Measurements from ENCODE around the gene B2M. TPM values are rescaled to one million over a fixed set of nuclear protein-coding genes. Genes with fewer than 3 reads are reported as not detected.
A peak's percentile ranks its signal among the peaks of the same experiment; 100 is the strongest.
"Not testable (repeated sequence)": the region's sequence is repeated elsewhere in the genome, so short reads cannot be mapped to it uniquely, and the experiment has no call there.

The B2M gene
- total RNA-seq, 2 donors from 2014 or later = 4,423 to 4,762 TPM

DNA sequence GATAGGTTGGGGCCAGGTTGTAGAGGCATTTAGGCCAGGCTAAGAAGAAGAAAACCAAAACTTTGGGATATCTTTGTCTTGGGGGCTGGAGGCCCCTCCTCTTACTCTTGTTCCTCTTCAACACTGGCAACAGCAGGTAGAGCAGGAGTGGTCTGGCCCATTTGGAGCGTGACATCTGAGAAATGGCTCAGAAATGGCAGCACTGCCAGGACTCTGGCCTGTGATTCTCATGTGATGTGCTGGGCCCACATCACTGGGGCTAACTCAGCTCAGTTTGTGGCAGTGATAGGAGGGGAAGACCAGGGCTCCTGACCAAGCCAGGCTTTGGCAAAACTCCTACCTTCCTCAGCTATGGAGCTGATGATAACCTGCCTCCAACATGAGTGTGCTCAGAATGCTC lies 18.7 kb upstream of the B2M start:
- DNase-seq (no peak), ATAC-seq (no peak)
- intact Hi-C loops (cut with DNase I, micrococcal nuclease) = no loop called here

DNA sequence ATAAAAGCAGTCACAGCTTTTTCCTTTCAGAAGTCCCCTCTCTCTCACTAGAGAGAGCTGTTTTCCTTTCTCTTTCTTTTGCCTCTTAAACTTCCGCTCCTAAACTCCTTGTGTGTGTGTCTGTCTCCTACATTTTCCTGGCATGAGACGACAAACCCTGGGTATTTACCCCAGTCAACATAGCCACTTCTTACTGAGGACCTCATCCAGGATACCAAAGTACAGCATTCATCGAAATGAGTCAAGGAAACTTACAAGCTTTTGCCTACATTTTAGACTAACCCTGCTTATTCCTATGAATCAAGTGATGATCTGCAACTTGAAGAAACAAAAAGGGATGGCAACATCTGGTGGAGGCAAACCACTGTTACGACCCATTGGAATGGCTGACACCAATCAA lies 16.9 kb upstream of the B2M start:
- DNase-seq (no peak), ATAC-seq (no peak)
- intact Hi-C loops (cut with DNase I, micrococcal nuclease) = no loop called here

DNA sequence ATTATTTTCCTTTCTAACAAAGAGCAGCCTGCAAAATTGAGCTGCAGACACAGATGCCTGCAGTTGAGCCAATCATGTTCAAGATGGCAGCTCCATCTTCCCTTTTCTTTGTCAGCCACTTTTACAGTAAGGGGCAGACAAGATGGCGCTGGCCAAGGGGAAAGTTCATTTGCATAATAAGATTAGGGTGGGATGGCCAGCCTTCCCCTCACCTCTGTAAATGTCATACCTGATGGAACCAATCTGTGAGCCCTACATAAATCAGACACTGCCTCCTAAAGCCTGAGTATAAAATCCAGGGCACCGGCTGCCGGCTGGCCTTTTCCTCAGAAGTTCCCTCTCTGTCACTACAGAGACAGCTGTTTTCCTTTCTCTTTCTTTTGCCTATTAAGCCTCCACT lies 16.0 kb upstream of the B2M start:
- intact Hi-C loops (cut with DNase I, micrococcal nuclease) = no loop called here
- DNase-seq = no peak
- ATAC-seq = no peak

DNA sequence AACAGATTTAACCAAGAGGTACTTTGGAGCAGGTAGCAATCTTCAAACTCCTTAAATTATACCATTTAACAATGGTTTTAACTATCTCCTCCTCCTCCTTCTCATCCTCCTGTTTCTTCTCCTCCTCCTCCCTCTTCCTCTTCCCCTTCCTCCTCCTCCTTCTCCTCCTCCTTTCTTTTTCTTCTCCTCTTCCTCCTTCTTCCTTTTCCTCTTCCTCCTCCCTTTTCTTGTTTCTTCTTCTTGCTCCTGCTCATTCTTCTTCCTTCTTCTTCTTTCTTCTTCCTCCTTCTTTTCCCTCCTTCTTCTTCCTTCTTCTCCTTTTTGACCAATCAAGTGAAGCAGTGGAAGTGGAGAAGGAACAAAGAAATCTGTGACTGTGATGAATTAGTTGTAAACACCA lies 14.3 kb upstream of the B2M start:
- intact Hi-C loops (cut with DNase I, micrococcal nuclease) = no loop called here
- ATAC-seq (no peak), DNase-seq (no peak)

DNA sequence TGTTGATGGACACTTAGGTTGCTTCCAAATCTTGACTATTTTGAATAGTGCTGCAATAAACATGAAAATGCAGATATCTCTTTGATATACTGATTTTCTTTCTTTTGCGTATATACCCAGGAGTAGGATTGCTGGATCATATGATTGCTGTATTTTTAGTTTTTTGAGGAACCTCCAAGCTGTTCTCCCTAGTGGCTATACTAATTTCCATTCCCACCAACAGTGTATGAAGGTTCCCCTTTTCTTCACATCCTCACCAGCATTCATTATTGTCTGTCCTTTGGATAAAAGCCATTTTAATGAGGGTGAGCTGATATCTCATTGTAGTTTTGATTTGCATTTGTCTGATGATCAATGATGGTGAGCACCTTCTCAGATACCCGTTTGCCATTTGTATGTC lies 12.7 kb upstream of the B2M start:
- ATAC-seq = no peak
- intact Hi-C loops (cut with DNase I, micrococcal nuclease) = no loop called here

DNA sequence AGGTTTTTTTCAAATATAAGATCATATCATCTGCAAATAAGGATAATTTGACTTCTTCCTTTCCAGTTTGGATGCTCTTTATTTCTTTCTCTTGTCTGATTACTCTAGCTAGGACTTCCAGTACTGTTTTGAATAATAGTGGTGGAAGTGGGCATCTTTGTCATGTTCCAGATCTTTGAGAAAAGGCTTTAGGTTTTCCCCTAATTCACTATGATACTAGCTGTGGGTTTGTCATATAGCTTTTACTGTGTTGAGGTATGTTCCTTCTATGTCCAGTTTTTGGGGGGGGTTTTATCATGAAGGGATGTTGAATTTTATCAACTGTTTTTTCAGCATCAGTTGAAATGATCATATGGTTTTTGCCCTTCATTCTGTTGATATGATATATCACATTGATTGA lies 10.6 kb upstream of the B2M start:
- intact Hi-C loops (cut with DNase I, micrococcal nuclease); DNase-seq; ATAC-seq: not testable (repeated sequence)

More for the DNA sequence above, 12.7 kb upstream of the B2M start:
- DNase-seq = no peak

DNA sequence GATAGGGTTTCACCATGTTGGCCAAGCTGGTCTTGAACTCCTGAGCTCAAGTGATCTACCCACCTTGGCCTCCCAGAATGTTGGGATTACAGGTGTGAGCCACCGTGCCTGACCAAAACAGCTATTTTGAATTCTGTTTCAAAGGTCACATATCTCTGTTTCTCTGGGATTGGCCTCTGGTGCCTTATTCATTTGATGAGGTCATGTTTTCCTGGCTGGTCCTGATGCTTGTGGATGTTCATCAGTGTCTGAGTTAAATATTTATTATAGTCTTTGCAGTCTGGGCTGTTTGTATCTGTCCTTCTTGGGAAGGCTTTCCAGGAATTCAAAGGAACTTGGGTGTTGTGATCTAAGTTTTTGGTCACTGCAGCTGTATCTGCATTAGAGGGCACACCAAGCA lies 5.3 kb upstream of the B2M start:
- intact Hi-C loops (cut with DNase I, micrococcal nuclease) = no loop called here
- DNase-seq (no peak), ATAC-seq (peak; percentile 17)

DNA sequence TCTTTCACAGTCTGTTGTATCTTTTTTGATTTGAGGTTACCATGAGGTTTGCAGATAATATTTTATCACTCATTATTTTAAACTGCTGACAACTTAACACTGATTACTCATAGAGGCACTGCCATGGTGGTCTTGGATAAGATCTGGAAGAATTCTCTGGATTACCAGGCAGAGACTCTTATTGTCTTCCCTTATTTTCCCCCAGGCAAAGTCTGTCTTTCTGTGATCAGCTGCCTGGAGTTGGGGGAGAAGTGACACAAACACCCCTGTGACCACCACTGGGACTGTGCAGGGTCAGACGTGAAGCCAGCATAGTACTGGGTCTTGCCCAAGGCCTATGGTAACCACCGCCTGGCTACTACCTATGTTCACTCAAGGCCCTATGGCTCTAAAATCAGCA lies 4.9 kb upstream of the B2M start:
- ATAC-seq (no peak), DNase-seq (no peak)
- intact Hi-C loops (cut with DNase I, micrococcal nuclease) = no loop called here

DNA sequence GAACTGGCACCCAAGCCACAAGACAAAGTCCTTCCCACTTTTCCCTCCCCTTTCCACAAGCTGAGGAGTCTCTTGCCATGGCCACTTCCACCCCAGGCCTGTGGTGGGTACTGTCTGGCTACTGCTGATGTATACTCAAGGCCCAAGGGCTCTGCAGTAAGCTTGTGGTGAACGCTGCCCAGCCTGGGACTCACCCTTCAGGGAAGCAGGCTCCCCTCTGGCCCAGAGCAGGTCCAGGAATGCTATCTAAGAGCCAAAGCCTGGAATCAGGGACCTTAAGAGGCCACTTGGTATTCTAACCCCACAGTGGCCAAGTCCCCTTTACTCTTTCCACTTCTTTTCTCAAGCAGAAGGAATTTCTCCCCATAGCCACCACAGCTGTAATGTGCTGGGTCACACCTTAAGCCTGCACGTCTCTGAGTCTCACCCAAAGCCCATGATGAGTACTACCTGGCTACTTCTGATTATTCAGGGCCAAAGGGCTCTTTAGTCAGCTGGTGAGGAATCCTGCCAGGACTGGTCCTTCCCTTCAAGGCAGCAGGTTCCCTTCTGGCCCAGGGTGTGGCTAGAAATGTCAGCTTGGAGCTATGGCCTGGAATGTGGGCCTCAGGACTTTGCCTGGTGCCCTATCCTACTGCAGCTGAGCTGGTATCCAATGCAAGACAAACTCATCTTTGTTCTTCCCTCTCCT lies 4.2 kb upstream of the B2M start:
- ATAC-seq = peak; percentile 64
- intact Hi-C loops (cut with DNase I, micrococcal nuclease) = no loop called here

DNA sequence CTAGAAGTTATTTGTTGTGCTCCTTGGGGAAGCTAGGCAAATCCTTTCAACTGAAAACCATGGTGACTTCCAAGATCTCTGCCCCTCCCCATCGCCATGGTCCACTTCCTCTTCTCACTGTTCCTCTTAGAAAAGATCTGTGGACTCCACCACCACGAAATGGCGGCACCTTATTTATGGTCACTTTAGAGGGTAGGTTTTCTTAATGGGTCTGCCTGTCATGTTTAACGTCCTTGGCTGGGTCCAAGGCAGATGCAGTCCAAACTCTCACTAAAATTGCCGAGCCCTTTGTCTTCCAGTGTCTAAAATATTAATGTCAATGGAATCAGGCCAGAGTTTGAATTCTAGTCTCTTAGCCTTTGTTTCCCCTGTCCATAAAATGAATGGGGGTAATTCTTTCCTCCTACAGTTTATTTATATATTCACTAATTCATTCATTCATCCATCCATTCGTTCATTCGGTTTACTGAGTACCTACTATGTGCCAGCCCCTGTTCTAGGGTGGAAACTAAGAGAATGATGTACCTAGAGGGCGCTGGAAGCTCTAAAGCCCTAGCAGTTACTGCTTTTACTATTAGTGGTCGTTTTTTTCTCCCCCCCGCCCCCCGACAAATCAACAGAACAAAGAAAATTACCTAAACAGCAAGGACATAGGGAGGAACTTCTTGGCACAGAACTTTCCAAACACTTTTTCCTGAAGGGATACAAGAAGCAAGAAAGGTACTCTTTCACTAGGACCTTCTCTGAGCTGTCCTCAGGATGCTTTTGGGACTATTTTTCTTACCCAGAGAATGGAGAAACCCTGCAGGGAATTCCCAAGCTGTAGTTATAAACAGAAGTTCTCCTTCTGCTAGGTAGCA lies 851 bp upstream of the B2M start:
- no peak for ATAC-seq
- peak; percentile 53 to 62 for DNase-seq
- intact Hi-C loops (cut with DNase I, micrococcal nuclease) = no loop called here

More for the DNA sequence above, 4.2 kb upstream of the B2M start:
- peak; percentile 77 to 89 for DNase-seq

DNA sequence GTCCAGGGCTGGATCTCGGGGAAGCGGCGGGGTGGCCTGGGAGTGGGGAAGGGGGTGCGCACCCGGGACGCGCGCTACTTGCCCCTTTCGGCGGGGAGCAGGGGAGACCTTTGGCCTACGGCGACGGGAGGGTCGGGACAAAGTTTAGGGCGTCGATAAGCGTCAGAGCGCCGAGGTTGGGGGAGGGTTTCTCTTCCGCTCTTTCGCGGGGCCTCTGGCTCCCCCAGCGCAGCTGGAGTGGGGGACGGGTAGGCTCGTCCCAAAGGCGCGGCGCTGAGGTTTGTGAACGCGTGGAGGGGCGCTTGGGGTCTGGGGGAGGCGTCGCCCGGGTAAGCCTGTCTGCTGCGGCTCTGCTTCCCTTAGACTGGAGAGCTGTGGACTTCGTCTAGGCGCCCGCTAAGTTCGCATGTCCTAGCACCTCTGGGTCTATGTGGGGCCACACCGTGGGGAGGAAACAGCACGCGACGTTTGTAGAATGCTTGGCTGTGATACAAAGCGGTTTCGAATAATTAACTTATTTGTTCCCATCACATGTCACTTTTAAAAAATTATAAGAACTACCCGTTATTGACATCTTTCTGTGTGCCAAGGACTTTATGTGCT lies 527 bp downstream of the B2M start:
- DNase-seq (peak in 1 of 2 donors; percentile 73), ATAC-seq (peak; percentile 47)
- intact Hi-C loops (cut with DNase I, micrococcal nuclease) = no loop called here

DNA sequence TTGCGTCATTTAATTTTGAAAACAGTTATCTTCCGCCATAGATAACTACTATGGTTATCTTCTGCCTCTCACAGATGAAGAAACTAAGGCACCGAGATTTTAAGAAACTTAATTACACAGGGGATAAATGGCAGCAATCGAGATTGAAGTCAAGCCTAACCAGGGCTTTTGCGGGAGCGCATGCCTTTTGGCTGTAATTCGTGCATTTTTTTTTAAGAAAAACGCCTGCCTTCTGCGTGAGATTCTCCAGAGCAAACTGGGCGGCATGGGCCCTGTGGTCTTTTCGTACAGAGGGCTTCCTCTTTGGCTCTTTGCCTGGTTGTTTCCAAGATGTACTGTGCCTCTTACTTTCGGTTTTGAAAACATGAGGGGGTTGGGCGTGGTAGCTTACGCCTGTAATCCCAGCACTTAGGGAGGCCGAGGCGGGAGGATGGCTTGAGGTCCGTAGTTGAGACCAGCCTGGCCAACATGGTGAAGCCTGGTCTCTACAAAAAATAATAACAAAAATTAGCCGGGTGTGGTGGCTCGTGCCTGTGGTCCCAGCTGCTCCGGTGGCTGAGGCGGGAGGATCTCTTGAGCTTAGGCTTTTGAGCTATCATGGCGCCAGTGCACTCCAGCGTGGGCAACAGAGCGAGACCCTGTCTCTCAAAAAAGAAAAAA lies 1.2 kb downstream of the B2M start:
- DNase-seq (peak; percentile 80 to 88), ATAC-seq (peak; percentile 67)
- intact Hi-C loops (cut with DNase I, micrococcal nuclease) = no loop called here

DNA sequence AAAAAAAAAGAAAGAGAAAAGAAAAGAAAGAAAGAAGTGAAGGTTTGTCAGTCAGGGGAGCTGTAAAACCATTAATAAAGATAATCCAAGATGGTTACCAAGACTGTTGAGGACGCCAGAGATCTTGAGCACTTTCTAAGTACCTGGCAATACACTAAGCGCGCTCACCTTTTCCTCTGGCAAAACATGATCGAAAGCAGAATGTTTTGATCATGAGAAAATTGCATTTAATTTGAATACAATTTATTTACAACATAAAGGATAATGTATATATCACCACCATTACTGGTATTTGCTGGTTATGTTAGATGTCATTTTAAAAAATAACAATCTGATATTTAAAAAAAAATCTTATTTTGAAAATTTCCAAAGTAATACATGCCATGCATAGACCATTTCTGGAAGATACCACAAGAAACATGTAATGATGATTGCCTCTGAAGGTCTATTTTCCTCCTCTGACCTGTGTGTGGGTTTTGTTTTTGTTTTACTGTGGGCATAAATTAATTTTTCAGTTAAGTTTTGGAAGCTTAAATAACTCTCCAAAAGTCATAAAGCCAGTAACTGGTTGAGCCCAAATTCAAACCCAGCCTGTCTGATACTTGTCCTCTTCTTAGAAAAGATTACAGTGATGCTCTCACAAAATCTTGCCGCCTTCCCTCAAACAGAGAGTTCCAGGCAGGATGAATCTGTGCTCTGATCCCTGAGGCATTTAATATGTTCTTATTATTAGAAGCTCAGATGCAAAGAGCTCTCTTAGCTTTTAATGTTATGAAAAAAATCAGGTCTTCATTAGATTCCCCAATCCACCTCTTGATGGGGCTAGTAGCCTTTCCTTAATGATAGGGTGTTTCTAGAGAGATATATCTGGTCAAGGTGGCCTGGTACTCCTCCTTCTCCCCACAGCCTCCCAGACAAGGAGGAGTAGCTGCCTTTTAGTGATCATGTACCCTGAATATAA lies 2.0 kb downstream of the B2M start:
- no peak for ATAC-seq
- intact Hi-C loops (cut with DNase I, micrococcal nuclease) = no loop called here
- DNase-seq = no peak

DNA sequence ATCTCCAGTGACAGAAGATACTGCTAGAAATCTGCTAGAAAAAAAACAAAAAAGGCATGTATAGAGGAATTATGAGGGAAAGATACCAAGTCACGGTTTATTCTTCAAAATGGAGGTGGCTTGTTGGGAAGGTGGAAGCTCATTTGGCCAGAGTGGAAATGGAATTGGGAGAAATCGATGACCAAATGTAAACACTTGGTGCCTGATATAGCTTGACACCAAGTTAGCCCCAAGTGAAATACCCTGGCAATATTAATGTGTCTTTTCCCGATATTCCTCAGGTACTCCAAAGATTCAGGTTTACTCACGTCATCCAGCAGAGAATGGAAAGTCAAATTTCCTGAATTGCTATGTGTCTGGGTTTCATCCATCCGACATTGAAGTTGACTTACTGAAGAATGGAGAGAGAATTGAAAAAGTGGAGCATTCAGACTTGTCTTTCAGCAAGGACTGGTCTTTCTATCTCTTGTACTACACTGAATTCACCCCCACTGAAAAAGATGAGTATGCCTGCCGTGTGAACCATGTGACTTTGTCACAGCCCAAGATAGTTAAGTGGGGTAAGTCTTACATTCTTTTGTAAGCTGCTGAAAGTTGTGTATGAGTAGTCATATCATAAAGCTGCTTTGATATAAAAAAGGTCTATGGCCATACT lies 4.0 kb downstream of the B2M start:
- DNase-seq (no peak), ATAC-seq (no peak)
- intact Hi-C loops (cut with DNase I, micrococcal nuclease) = no loop called here

DNA sequence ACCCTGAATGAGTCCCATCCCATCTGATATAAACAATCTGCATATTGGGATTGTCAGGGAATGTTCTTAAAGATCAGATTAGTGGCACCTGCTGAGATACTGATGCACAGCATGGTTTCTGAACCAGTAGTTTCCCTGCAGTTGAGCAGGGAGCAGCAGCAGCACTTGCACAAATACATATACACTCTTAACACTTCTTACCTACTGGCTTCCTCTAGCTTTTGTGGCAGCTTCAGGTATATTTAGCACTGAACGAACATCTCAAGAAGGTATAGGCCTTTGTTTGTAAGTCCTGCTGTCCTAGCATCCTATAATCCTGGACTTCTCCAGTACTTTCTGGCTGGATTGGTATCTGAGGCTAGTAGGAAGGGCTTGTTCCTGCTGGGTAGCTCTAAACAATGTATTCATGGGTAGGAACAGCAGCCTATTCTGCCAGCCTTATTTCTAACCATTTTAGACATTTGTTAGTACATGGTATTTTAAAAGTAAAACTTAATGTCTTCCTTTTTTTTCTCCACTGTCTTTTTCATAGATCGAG lies 4.5 kb downstream of the B2M start:
- intact Hi-C loops (cut with DNase I, micrococcal nuclease) = no loop called here
- ATAC-seq (no peak), DNase-seq (no peak)

DNA sequence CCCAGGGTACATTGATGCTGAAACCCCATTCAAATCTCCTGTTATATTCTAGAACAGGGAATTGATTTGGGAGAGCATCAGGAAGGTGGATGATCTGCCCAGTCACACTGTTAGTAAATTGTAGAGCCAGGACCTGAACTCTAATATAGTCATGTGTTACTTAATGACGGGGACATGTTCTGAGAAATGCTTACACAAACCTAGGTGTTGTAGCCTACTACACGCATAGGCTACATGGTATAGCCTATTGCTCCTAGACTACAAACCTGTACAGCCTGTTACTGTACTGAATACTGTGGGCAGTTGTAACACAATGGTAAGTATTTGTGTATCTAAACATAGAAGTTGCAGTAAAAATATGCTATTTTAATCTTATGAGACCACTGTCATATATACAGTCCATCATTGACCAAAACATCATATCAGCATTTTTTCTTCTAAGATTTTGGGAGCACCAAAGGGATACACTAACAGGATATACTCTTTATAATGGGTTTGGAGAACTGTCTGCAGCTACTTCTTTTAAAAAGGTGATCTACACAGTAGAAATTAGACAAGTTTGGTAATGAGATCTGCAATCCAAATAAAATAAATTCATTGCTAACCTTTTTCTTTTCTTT lies 5.8 kb downstream of the B2M start:
- no peak for ATAC-seq
- intact Hi-C loops (cut with DNase I, micrococcal nuclease) = no loop called here
- no peak for DNase-seq

DNA sequence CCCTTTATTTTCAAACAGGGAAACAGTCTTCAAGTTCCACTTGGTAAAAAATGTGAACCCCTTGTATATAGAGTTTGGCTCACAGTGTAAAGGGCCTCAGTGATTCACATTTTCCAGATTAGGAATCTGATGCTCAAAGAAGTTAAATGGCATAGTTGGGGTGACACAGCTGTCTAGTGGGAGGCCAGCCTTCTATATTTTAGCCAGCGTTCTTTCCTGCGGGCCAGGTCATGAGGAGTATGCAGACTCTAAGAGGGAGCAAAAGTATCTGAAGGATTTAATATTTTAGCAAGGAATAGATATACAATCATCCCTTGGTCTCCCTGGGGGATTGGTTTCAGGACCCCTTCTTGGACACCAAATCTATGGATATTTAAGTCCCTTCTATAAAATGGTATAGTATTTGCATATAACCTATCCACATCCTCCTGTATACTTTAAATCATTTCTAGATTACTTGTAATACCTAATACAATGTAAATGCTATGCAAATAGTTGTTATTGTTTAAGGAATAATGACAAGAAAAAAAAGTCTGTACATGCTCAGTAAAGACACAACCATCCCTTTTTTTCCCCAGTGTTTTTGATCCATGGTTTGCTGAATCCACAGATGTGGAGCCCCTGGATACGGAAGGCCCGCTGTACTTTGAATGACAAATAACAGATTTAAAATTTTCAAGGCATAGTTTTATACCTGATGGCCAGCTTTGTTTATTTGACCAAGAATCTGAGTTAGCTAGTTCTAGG lies 7.0 kb downstream of the B2M start:
- ATAC-seq (no peak), DNase-seq (no peak)
- intact Hi-C loops (cut with DNase I, micrococcal nuclease) = no loop called here
